Skeletal muscle tissue (tissue), 4 donors: ENCODE measurements around the gene KDM6A. TPM values are rescaled to one million over a fixed set of nuclear protein-coding genes. Genes with fewer than 3 reads are reported as not detected.

Experiments used
- H3K27ac ChIP-seq: one replicate; pipeline ENCODE4 v1.7.0; 2013; ENCODE audit warnings: mild to moderate bottlenecking, low read depth, low read length, inconsistent platforms
- H3K27me3 ChIP-seq, 3 donors: one replicate each; pipeline ENCODE4 v1.7.0; 2013; ENCODE audit warnings: low read length in 3 of 3; ENCODE audit not compliant: control insufficient read depth in 3 of 3, insufficient read depth in 3 of 3
- H3K36me3 ChIP-seq, 3 donors: one replicate each; pipeline ENCODE4 v1.7.0; 2013; ENCODE audit warnings: low read length in 3 of 3; ENCODE audit not compliant: control insufficient read depth in 3 of 3, insufficient read depth in 3 of 3
- H3K4me1 ChIP-seq, 3 donors: one replicate each; pipeline ENCODE4 v1.7.0; 2013; ENCODE audit warnings: low read length in 3 of 3, mild to moderate bottlenecking in 3 of 3; ENCODE audit not compliant: control insufficient read depth in 3 of 3, insufficient read depth in 3 of 3
- H3K4me3 ChIP-seq, 3 donors: one replicate each; pipeline ENCODE4 v1.7.0; 2013; ENCODE audit warnings: low read length in 3 of 3
- H3K9ac ChIP-seq, 3 donors: one replicate each; pipeline ENCODE4 v1.7.0; 2013; ENCODE audit warnings: low read length in 3 of 3, mild to moderate bottlenecking in 3 of 3, moderate library complexity in 2 of 3, low read depth in 1 of 3
- H3K9me3 ChIP-seq, 3 donors: one replicate each; pipeline ENCODE4 v1.7.0; 2013; ENCODE audit warnings: low read length in 3 of 3; ENCODE audit not compliant: control insufficient read depth in 3 of 3
- total RNA-seq: library from RNA; depleted of rRNA; stranded (reverse); fragments of >200 nt; gene quantifications from one replicate; pipeline ENCODE4 v1.2.3, GENCODE V29; 2014
- donor health status: Osteomylitis.

KDM6A gene
- total RNA-seq, 1 donor from 2014 or later = 21.9 TPM

GRCh38 chrX:44952329-44953027, 79.5 kb downstream of the KDM6A start:
- H3K27ac ChIP-seq = no peak overlapping the region
- H3K27me3 ChIP-seq = no peaks in the 10 kb centered on the region
- H3K9ac ChIP-seq = no peak overlapping the region
- H3K9me3 ChIP-seq = no peaks in the 10 kb centered on the region
- peaks cover 0 to 3% (median 0%) of the 10 kb centered on the region in 3 donors for H3K4me1 ChIP-seq
- H3K36me3 ChIP-seq = no peaks in the 10 kb centered on the region
- no peak overlapping the region for H3K4me3 ChIP-seq

DNA sequence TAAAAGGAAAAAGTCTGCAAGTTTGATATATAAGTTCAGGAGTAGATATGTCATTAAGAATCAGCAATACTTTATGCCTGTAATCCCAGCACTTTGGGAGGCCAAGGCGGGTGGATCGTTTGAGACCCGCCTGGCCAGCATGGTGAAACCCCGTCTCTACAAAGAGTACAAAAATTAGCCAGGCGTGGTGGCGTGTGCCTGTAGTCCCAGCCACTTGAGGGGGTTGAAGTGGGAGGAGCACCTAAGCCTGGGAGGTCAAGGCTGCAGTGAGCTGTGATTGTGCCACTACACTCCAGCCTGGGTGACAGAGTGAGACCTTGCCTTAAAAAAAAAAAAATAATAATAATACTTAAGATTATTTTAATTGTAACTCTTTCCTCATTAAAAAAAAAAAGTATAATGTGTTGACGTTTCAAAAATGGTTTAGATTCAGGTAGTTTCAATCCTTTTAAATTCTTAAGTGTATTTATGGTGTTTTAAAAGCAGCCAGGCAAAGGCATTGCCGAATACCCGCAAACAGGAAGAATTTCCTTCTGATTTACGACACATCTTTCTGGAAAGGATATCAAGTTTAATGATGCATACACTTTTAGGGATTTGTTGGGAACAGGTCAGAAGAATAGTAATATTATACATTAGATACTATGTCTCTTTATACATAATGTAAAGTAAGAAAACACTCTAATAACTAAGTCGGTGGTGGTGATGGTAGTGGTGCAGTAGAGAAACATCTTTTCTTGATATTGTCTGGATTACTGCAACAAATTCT, 80.9 kb downstream of the KDM6A start:
- H3K27me3 ChIP-seq = no peaks in the 10 kb centered on the region
- no peaks in the 10 kb centered on the region for H3K9me3 ChIP-seq
- H3K4me3 ChIP-seq = no peak overlapping the region
- no peaks in the 10 kb centered on the region for H3K36me3 ChIP-seq
- H3K27ac ChIP-seq = no peak overlapping the region
- H3K4me1 ChIP-seq = peaks cover 0 to 3% (median 1%) of the 10 kb centered on the region in 3 donors
- no peak overlapping the region for H3K9ac ChIP-seq

GRCh38 chrX:44954562-44954961, 81.6 kb downstream of the KDM6A start:
- Histone ChIP-seq H3K36me3 (no peaks in the 10 kb centered on the region), H3K27me3 (no peaks in the 10 kb centered on the region), H3K9me3 (no peaks in the 10 kb centered on the region), H3K4me3 (no peak overlapping the region), H3K9ac (no peak overlapping the region), H3K4me1 (peaks cover 0 to 3% (median 3%) of the 10 kb centered on the region in 3 donors), H3K27ac (no peak overlapping the region)

- H3K9me3 ChIP-seq = no peaks in the 10 kb centered on the region
- peaks cover 0 to 6% (median 5%) of the 10 kb centered on the region in 3 donors for H3K4me1 ChIP-seq
- H3K36me3 ChIP-seq = peaks cover 0 to 1% (median 0%) of the 10 kb centered on the region in 3 donors
- no peak overlapping the region for H3K4me3 ChIP-seq
- H3K27ac ChIP-seq = no peak overlapping the region
- H3K27me3 ChIP-seq = no peaks in the 10 kb centered on the region
- H3K9ac ChIP-seq = no peak overlapping the region
These were observed 84.9 kb downstream of the KDM6A start for GRCh38 chrX:44957848-44958247.

- H3K36me3 ChIP-seq = peaks cover 0 to 2% (median 0%) of the 10 kb centered on the region in 3 donors
- no peak overlapping the region for H3K4me3 ChIP-seq
- H3K4me1 ChIP-seq = peaks cover 0 to 6% (median 5%) of the 10 kb centered on the region in 3 donors
- H3K9ac ChIP-seq = no peak overlapping the region
- no peak overlapping the region for H3K27ac ChIP-seq
- H3K27me3 ChIP-seq = no peaks in the 10 kb centered on the region
- H3K9me3 ChIP-seq = no peaks in the 10 kb centered on the region
These were observed 85.5 kb downstream of the KDM6A start for GRCh38 chrX:44958480-44958879.

GRCh38 chrX:44961817-44962607, 89.0 kb downstream of the KDM6A start:
- Histone ChIP-seq H3K9me3 (no peaks in the 10 kb centered on the region), H3K27me3 (no peaks in the 10 kb centered on the region), H3K9ac (no peak overlapping the region), H3K36me3 (peaks cover 0 to 2% (median 0%) of the 10 kb centered on the region in 3 donors), H3K27ac (no peak overlapping the region), H3K4me3 (no peak overlapping the region), H3K4me1 (peaks cover 3 to 13% (median 4%) of the 10 kb centered on the region in 3 donors)

GRCh38 chrX:44962944-44963343, 90.0 kb downstream of the KDM6A start:
- H3K4me3 ChIP-seq = no peak overlapping the region
- no peak overlapping the region for H3K9ac ChIP-seq
- peaks cover 0 to 2% (median 0%) of the 10 kb centered on the region in 3 donors for H3K36me3 ChIP-seq
- H3K9me3 ChIP-seq = no peaks in the 10 kb centered on the region
- H3K4me1 ChIP-seq = peaks cover 3 to 13% (median 4%) of the 10 kb centered on the region in 3 donors
- H3K27me3 ChIP-seq = no peaks in the 10 kb centered on the region
- no peak overlapping the region for H3K27ac ChIP-seq

- peaks cover 0 to 2% (median 0%) of the 10 kb centered on the region in 3 donors for H3K36me3 ChIP-seq
- H3K27ac ChIP-seq = no peak overlapping the region
- H3K4me3 ChIP-seq = no peak overlapping the region
- no peaks in the 10 kb centered on the region for H3K27me3 ChIP-seq
- H3K4me1 ChIP-seq = peaks cover 0 to 6% (median 4%) of the 10 kb centered on the region in 3 donors
- no peaks in the 10 kb centered on the region for H3K9me3 ChIP-seq
- no peak overlapping the region for H3K9ac ChIP-seq
These were observed 94.2 kb downstream of the KDM6A start for GRCh38 chrX:44967221-44967620.

- Histone ChIP-seq H3K9me3 (no peaks in the 10 kb centered on the region), H3K27me3 (no peaks in the 10 kb centered on the region), H3K27ac (no peak overlapping the region), H3K4me1 (no peaks in the 10 kb centered on the region), H3K4me3 (no peak overlapping the region), H3K9ac (no peak overlapping the region), H3K36me3 (peaks cover 0 to 2% (median 0%) of the 10 kb centered on the region in 3 donors)
These were observed 97.7 kb downstream of the KDM6A start for GRCh38 chrX:44970709-44971108.
